Activated naive CD4-positive, alpha-beta T cell treated with anti-CD3 and anti-CD28 coated beads, Interleukin-2, amount 50 U/mL, for 24 hours (primary cell): ENCODE results near the gene E4F1.

Source experiments
- H3K27ac Mint-ChIP-seq: one replicate; pipeline ENCODE4 v1.8.0; 2021; ENCODE audit warnings: mild to moderate bottlenecking, mixed read lengths
- H3K27me3 Mint-ChIP-seq: one replicate; pipeline ENCODE4 v1.8.0; 2021; ENCODE audit warnings: mixed read lengths
- H3K36me3 Mint-ChIP-seq: one replicate; pipeline ENCODE4 v1.8.0; 2021; ENCODE audit warnings: mixed read lengths
- H3K4me1 Mint-ChIP-seq: one replicate; pipeline ENCODE4 v1.8.0; 2021; ENCODE audit warnings: mixed read lengths
- H3K4me3 Mint-ChIP-seq: one replicate; pipeline ENCODE4 v1.8.0; 2021; ENCODE audit warnings: mild to moderate bottlenecking, mixed read lengths
- H3K9me3 Mint-ChIP-seq: one replicate; pipeline ENCODE4 v1.8.0; 2021; ENCODE audit warnings: mixed read lengths

The E4F1 gene

GRCh38 chr16:2209258-2210008, 14.0 kb upstream of the E4F1 start:
- H3K36me3 Mint-ChIP-seq, result peaks cover 8% of the 10 kb centered on the region
- no peak overlapping the region for H3K27ac Mint-ChIP-seq
- no peaks in the 10 kb centered on the region for H3K27me3 Mint-ChIP-seq
- H3K9me3 Mint-ChIP-seq, result no peaks in the 10 kb centered on the region
- H3K4me1 Mint-ChIP-seq, result peaks cover 33% of the 10 kb centered on the region
- H3K4me3 Mint-ChIP-seq, result no peak overlapping the region

- no peaks in the 10 kb centered on the region for H3K9me3 Mint-ChIP-seq
These were observed 13.4 kb upstream of the E4F1 start for GRCh38 chr16:2210009-2210332.

GRCh38 chr16:2210386-2211365, 12.7 kb upstream of the E4F1 start, which contains the start of gene BRICD5:
BRICD5 (minus strand) TSS chr16:2210863; CDS start chr16:2210833, 30 bp downstream.
- Mint-ChIP-seq H3K27ac (no peak within 1 kb of the TSS), H3K9me3 (no peaks in the 10 kb centered on the region), H3K4me1 (peaks cover 30% of the 10 kb centered on the region), H3K4me3 (no peak within 1 kb of the TSS), H3K27me3 (no peaks in the 10 kb centered on the region), H3K36me3 (peaks cover 8% of the 10 kb centered on the region)

More at GRCh38 chr16:2210009-2210332, 13.4 kb upstream of the E4F1 start:
- peaks cover 30% of the 10 kb centered on the region for H3K4me1 Mint-ChIP-seq
- H3K27ac Mint-ChIP-seq, result no peak overlapping the region
- H3K27me3 Mint-ChIP-seq, result no peaks in the 10 kb centered on the region
- H3K4me3 Mint-ChIP-seq, result no peak overlapping the region
- peaks cover 8% of the 10 kb centered on the region for H3K36me3 Mint-ChIP-seq

GRCh38 chr16:2211923-2212347, 11.5 kb upstream of the E4F1 start:
- Mint-ChIP-seq H3K4me3 (peak overlapping the region; percentile 36), H3K4me1 (peaks cover 24% of the 10 kb centered on the region), H3K36me3 (peaks cover 7% of the 10 kb centered on the region), H3K27me3 (no peaks in the 10 kb centered on the region), H3K27ac (peak overlapping the region; percentile 62), H3K9me3 (no peaks in the 10 kb centered on the region)

GRCh38 chr16:2212362-2213324, 10.7 kb upstream of the E4F1 start:
- Mint-ChIP-seq H3K36me3 (peaks cover 4% of the 10 kb centered on the region), H3K4me1 (peaks cover 18% of the 10 kb centered on the region), H3K27ac (peak overlapping the region; percentile 62), H3K27me3 (no peaks in the 10 kb centered on the region), H3K4me3 (peak overlapping the region; percentile 85), H3K9me3 (no peaks in the 10 kb centered on the region)

- Mint-ChIP-seq H3K36me3 (peaks cover 2% of the 10 kb centered on the region), H3K27ac (peak overlapping the region; percentile 84), H3K4me1 (peaks cover 15% of the 10 kb centered on the region)
These were observed 9.3 kb upstream of the E4F1 start for GRCh38 chr16:2213817-2214718.

GRCh38 chr16:2214719-2214968, 8.7 kb upstream of the E4F1 start, which contains the start of gene PGP:
PGP (minus strand) TSS chr16:2214840; CDS start chr16:2214777, 63 bp downstream.
- H3K9me3 Mint-ChIP-seq, result no peaks in the 10 kb centered on the region
- peak within 1 kb of the TSS; percentile 90 for H3K4me3 Mint-ChIP-seq
- H3K27me3 Mint-ChIP-seq, result no peaks in the 10 kb centered on the region
- peak within 1 kb of the TSS; percentile 84 for H3K27ac Mint-ChIP-seq
- peaks cover 2% of the 10 kb centered on the region for H3K36me3 Mint-ChIP-seq
- peaks cover 15% of the 10 kb centered on the region for H3K4me1 Mint-ChIP-seq

More at GRCh38 chr16:2213817-2214718, 9.3 kb upstream of the E4F1 start:
- Mint-ChIP-seq H3K27me3 (no peaks in the 10 kb centered on the region), H3K9me3 (no peaks in the 10 kb centered on the region), H3K4me3 (peak overlapping the region; percentile 85)

GRCh38 chr16:2216330-2216729, 7.1 kb upstream of the E4F1 start:
- peak overlapping the region; percentile 90 for H3K4me3 Mint-ChIP-seq
- H3K9me3 Mint-ChIP-seq, result no peaks in the 10 kb centered on the region
- no peaks in the 10 kb centered on the region for H3K27me3 Mint-ChIP-seq
- H3K36me3 Mint-ChIP-seq, result peaks cover 2% of the 10 kb centered on the region
- H3K4me1 Mint-ChIP-seq, result peaks cover 15% of the 10 kb centered on the region
- no peak overlapping the region for H3K27ac Mint-ChIP-seq

GRCh38 chr16:2223942-2224486, 623 bp downstream of the E4F1 start:
- peak overlapping the region; percentile 84 for H3K4me3 Mint-ChIP-seq
- H3K27me3 Mint-ChIP-seq, result no peaks in the 10 kb centered on the region
- no peaks in the 10 kb centered on the region for H3K9me3 Mint-ChIP-seq
- no peak overlapping the region for H3K27ac Mint-ChIP-seq
- H3K4me1 Mint-ChIP-seq, result peaks cover 12% of the 10 kb centered on the region
- peaks cover 3% of the 10 kb centered on the region for H3K36me3 Mint-ChIP-seq

GRCh38 chr16:2226245-2226793, 2.9 kb downstream of the E4F1 start:
- Mint-ChIP-seq H3K4me3 (no peak overlapping the region), H3K4me1 (peaks cover 12% of the 10 kb centered on the region), H3K27ac (no peak overlapping the region), H3K27me3 (no peaks in the 10 kb centered on the region), H3K36me3 (peaks cover 7% of the 10 kb centered on the region), H3K9me3 (no peaks in the 10 kb centered on the region)

GRCh38 chr16:2226918-2227317, 3.5 kb downstream of the E4F1 start:
- H3K4me1 Mint-ChIP-seq, result peaks cover 12% of the 10 kb centered on the region
- H3K9me3 Mint-ChIP-seq, result no peaks in the 10 kb centered on the region
- H3K27me3 Mint-ChIP-seq, result no peaks in the 10 kb centered on the region
- peaks cover 7% of the 10 kb centered on the region for H3K36me3 Mint-ChIP-seq
- no peak overlapping the region for H3K27ac Mint-ChIP-seq
- no peak overlapping the region for H3K4me3 Mint-ChIP-seq

GRCh38 chr16:2228161-2228824, 4.9 kb downstream of the E4F1 start:
- peaks cover 12% of the 10 kb centered on the region for H3K4me1 Mint-ChIP-seq

GRCh38 chr16:2229091-2229490, 5.7 kb downstream of the E4F1 start:
- Mint-ChIP-seq H3K27me3 (no peaks in the 10 kb centered on the region), H3K4me3 (no peak overlapping the region), H3K36me3 (peaks cover 9% of the 10 kb centered on the region), H3K4me1 (peaks cover 12% of the 10 kb centered on the region), H3K9me3 (no peaks in the 10 kb centered on the region), H3K27ac (no peak overlapping the region)

More at GRCh38 chr16:2228161-2228824, 4.9 kb downstream of the E4F1 start:
- Mint-ChIP-seq H3K36me3 (peaks cover 7% of the 10 kb centered on the region), H3K4me3 (no peak overlapping the region), H3K9me3 (no peaks in the 10 kb centered on the region), H3K27ac (no peak overlapping the region), H3K27me3 (no peaks in the 10 kb centered on the region)
